NCI-H2171 (cell line): ENCODE data around the gene LTC4S.
"Not testable (repeated sequence)": the region's sequence is repeated elsewhere in the genome, so short reads cannot be mapped to it uniquely, and the experiment has no call there.

Source experiments
- DNase-seq: peaks from one replicate; lab custom pipeline; 2025; lab: John Stamatoyannopoulos, UW

Gene LTC4S

DNA sequence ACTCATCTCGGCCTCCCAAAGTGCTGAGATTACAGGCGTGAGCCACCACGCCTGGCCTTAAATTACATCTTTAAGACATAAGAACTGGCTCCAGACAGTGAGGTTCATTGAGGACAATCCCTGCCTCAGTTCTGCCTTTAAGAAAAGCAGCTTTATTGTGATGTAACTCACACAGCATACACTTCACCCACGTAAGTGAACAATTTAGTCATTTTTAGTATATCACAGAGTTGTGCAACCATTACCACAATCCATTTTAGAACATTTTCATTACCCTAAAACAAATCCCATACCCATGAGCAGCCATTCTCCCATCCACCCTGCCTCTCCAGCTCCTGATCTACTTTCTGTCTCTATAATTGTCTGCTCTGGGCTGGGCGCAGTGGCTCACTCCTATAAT is 24.0 kb upstream of the LTC4S start:
- DNase-seq = no peak

DNA sequence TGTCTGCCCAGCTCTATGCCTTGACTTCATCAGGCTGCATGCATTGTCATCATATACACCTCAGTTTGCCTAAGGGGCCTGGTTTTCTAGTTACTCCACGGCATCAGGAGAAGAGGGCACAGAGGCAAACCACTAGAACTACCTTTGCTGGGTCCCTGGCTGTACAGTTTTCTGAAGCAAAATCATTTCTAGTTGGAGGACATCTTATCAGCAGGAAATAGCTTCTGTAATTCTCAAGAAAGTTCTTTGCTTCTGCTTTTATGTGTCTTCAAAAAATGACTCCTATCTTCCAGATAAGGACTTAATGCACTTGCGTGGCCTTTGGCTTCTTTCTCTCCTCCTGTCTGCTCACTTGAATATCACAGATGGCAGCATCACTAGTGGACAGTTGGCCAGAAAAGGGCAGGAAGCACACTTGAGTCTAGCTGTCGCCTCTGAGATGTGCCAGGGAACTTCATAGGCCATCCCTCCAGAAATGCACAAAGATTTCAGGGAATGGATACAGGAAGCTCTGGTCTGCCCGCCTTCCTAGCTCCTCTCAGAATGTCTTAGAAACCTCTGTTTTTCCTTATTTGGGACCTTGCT is 22.4 kb upstream of the LTC4S start:
- no peak for DNase-seq

DNA sequence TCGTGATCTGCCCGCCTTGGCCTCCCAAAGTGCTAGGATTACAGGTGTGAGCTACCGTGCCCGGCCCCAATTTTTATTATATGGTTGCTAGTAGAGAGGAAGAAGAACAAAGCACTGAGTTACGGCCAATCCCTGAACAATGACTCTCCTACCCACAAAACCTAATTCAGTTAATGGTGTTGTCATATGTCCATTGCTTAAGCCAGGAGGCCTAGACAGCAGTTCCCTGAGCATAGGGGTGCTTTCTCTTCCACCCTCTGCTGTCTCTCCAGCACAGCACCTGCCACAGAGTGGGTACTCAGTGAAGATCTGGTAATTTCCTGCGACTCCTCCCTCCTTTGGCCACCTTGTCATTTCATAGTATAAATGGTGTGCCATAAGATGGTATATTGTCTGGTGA is 21.4 kb upstream of the LTC4S start:
- DNase-seq = no peak

DNA sequence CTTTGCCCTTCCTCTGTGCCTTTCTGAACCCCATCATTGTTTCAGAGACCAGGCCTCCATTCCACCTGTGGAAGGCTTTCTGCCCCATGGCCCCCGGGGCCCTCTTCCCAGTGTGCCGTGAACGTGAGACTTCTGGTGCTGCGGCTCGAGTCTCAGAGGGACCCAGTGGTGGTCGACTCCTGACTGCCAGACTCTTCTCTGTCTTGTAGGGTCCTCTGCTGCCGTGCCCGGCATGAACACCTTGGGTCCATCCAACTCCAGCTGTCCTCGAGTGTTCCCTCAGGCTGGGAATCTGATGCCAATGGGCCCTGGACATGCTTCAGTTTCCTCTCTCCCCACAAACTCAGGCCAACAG is 20.1 kb upstream of the LTC4S start:
- no peak for DNase-seq

DNA sequence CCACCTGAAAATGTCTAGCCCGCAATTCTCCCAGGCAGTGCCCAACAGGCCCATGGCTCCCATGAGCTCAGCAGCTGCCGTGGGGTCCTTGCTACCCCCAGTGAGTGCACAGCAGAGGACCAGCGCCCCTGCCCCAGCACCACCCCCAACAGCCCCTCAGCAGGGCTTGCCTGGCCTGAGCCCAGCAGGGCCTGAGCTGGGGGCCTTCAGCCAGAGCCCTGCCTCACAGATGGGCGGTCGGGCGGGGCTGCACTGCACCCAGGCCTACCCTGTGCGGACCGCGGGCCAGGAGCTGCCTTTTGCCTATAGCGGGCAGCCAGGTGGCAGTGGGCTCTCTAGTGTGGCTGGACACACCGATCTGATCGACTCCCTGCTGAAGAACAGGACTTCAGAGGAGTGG is 19.3 kb upstream of the LTC4S start:
- DNase-seq = no peak

DNA sequence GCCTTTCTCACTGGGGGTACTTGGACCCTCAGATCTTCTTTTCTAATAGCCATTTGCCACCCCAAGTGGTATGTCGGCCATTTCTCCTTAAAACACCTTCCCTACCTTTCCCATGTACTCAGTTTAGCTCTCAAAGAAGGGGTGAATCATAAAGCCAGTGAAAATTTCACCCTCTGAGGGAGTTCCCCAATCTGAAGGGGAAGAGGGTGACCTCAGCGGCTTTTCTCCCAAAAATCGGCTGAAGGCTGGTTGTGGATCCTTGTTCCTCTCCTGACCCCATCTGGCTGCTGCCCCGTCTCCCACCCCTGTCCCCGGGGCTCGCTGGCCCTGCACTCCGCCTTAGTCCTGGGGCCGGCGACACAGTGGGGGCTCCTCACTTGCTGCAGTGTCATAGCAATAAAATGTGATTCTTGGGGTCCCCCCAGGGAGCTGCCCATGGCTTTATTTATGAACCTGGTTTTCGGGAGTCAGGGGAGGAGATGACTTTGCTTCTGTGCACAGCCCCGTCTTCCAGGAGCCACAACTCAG is 17.3 kb upstream of the LTC4S start:
- DNase-seq = no peak

DNA sequence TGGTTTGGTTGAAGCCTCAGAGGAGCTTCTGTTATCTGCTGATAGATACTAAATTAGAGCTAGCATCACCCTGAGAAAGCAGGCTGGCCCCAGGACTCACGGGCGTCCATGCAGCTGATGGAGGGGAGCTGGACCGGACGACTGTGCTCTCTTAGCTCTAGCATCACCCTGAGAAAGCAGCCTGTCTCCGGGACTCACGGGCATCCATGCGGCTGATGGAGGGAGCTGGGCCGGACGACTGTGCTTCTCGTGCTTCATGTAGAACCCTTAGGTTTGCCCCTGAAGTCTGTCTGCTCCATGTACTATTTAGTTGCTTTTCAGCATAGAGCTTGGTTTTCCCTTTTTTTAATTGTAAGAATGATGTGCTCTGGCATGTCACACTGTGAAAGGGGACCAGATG is 16.3 kb upstream of the LTC4S start:
- DNase-seq = no peak

DNA sequence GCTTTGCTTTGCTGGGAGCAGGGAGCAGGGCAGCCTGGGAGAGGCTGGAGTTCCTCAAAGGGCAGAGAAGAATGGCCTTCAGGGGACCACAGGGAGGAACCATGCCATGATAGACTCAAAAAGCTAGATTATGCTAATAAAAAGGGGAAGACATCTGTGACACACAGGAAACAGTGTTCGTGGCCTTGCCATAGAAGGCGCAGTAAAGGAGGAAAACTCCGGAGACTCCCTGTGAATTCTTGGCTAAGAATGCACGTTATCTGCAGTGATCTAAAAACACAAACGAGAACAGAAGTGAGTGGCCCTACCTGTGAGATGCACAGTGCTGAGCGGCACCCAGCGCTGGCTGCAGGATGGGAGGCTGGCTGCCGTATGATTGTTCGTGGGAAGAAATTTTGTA is 15.9 kb upstream of the LTC4S start:
- no peak for DNase-seq

DNA sequence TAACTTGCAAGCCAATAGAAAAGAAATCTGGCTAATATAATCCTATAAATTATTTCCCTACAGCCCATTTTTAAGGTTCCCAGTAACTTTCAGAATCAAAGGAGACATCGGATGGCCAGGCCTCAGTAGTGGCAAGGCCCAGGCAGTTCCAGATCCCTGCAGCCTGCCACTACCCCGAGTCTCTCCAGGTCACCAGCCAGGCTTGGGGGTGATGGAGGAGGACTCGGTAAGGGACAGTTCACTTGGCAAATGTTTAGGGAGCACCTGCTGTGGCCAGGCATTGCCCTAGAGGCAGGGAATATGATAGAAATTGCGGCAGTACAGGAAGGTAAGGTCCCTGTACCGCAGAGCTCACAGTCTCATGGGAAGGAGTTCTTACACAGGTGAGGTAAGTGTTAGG is 15.2 kb upstream of the LTC4S start:
- no peak for DNase-seq

DNA sequence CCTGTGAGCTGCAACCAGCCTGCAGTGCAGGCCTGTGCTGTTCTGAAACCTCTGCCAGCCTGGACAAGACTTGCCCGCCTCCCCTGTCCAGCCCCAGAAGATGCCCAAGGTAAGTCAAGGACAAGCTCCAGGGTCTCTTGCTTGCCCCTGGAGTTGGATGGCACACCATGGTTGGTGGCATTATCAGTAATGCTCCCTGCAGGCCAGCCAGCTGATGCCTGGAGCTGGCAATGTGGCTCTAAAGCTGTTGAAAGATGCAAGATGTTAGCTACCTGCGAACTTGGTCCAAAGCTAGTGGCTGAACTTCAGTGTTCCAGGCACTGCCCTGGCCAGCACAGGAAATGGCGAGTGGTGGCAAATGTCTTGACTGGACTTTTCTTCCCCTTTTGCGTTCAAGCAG is 14.0 kb upstream of the LTC4S start:
- DNase-seq = no peak

DNA sequence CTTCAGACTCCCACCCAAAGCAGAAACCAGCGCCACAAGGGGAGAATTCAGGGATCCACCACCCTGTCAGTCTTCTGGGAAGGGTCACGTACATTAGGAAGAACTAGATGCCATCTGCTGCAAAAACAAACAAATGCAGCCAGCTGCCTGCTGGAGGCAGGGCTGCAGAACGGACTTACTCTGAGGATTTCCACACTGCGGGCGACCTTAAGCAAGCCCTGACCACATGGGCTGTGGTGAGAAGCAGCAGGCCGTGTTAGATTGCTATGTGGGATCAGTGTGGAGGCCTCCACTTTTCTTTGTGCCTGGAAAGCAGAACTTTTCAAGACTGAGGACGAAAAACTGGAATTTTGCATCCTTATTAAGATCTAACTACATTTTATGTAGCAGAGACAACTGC is 13.4 kb upstream of the LTC4S start:
- no peak for DNase-seq

DNA sequence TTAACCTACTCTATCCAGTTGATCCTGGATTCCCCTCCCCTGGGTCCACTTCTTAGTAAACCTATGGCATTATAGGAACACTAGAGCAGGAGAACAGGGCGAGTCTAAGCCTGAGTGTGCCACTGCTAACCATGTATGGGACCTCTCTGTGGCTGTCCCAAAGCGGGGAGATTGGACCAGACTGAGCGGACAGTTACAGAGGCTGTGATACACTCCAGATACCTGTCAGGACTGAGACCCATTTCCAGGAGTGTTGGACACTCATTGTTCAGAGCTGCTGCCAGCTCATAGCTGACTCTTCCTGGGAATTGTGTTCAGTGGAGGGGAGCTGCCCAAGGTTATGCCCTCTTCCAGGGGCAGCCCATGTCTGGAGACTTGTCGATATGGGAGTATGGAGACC is 11.9 kb upstream of the LTC4S start:
- no peak for DNase-seq

DNA sequence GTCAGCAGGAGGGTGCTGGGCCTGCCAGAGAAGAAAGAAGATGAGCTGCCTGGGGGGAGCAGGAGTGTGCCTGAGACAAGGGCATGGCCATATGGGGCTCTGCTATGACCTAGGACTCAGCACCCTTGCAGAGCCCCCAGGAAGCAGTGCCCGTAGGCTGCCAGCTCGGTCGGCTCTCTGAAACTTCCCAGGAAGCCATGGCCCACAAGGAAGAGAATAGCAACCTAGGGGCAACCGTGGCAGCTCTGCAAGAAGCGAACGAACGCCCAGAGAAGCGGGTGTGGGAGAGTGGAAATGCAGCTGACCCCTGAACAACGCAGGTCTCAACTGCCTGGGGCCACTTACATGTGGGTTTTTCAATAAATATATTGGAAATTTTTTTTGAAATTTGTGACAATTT is 10.7 kb upstream of the LTC4S start:
- DNase-seq = no peak

DNA sequence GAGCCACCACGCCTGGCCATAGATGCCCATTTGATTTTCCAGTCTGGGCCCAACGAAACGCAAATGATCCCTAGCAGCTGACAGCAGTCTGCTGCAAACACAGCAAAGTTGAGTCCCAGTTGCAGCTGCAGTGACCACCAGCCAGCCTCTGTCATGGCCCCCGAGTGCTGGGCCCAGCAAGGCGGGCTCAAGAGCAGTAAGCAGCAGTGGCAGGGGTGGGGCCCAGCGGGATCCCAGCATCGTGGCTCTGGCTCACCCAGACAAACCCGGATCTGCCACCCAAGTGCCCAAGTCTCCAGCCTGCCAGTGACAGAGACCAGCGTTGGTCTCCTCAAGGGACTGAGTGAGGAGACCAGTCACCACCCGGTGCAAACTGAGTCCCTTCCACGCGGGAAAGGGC is 6.9 kb upstream of the LTC4S start:
- DNase-seq = no peak

DNA sequence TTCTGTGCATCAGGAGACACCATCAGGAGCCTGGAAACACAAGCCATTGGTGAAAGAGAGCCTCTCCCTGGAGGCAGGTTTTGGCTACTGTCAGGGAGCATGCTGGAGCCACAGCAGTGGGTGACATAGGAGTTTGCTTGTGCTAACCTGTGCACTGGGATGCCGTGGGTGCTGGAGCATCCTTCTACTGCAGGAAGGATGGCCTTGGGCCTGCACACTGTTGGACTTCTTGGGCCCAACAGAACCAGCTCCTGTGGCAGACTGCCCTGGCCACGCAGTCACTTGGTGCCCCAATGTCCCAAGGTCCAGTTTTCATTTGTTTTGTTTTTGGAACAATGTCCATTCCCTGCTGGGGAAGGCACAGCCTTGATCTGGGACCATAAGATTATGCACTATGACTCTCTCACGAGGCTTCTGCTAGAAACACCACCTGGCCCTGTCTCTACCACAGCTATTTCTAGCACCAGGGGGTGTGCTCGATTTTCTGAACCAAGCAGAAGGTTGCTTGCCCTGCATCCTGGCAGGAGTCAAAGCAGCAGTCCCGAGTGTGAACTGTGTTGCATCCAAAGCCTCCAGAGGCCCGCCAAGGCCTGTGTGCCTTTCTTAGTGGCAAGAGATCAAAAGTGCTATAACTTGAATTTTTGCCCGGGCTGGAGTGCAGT is 5.5 kb upstream of the LTC4S start:
- no peak for DNase-seq

DNA sequence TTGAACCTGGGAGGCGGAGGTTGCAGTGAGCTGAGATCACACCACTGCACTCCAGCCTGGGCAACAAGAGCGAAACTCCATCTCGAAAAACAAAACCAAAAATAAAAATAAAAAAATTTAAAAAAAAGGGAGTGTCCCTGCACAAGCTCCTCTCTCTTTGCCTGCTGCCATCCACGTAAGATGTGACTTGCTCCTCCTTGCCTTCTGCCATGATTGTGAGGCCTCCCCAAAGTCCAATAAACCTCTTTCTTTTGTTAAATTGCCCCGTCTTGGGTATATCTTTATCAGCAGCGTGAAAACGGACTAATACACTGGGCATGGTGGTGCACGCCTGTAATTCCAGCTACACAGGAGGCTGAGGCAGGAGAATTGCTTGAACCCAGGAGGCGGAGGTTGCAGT is 4.5 kb upstream of the LTC4S start:
- not testable (repeated sequence) for DNase-seq

DNA sequence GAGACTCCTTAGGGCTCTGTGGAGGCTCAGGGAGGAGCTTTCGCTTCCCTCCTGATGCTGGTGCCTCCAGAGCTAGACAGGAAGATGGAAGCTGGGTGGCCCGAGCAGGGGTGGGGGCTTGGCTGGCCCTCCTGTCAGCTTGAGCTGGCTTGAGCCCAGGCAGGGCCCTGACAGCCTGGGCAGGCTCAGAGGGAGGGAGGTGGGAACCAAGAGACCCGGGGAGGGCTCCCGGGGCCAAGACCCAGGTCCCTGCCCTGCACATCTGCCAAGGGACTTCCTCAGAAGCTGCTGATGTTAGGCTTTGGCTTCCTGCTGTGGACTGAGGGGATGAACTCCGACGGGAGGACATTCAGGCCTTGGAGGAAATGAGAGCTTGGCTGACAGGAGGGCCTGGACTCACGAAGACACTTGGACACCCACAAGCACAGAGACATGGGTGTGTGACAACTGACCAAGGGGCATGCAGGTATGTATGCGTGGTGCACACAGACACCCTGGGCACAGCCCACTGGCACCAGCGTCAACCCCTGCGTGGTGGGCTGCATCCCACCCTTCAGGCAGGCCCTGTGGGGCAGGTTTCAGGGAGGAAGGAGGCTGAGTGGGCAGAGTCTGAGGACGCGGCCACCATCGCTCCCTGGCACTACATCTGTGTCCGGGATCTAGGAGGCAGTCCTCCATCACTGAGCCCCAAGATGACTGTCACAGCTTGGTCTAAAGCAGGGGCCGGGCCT is 1.7 kb upstream of the LTC4S start:
- DNase-seq = no peak

DNA sequence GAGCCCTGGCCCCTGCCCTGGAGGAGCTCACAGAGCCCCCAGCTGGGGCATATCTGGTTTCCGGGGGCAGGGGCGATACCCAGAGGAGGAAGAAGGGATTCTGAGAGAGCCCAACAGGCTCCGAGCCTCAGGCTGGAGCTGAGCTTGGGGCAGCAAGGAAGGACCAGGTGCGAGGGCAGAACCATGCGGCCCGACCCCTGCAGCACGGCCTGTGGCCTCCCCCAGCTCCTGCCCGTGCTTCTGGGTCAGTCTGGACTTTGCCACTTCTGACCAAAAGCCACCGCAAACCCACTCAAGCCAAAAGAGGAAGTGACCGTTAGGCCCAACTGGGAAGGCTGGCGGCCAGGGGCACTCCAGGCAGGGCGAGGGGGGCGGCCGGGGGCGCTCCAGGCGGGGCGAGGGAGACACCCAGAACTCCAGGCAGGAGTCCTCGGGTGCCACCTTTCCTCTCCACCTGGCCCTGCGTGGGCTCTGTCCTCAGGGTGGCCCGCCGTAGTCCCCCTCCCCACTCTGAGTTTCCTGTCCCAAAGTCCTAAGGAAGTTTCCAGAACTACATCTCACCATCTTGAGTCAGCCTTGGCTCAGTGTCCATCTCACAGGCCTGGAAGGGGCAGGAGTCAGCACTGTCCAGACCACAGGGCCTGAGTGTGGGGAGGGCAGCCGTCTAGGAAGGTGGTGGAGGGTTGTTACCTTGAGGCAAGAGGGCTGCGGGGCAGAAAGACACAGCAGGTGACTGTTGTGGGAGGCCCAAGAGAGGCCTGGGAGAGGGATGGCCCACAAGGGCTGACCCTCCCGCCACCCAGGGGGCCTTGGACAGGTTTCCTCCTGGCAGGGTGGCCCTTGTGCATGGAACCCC is 946 bp upstream of the LTC4S start:
- DNase-seq = no peak

DNA sequence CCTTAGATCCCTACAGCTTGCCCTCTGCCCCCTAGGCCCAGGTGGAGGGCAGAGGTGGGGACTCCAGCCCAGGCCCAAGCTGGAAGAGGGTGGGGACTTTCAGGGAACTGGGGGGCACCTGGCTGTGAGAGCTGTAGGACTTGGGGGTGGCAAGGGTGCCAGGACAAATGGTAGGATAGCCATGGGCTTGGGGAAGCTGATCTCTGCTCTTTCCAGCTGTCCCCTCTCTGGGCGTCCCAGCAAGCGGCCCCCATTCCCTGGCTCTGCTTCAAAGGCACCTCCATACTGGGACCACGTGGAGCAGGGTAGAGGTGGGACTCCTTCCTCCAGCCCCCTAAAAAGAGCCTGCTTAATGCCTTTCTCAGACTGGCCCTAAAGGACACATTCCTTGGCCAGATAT is 385 bp downstream of the LTC4S start:
- DNase-seq = no peak

DNA sequence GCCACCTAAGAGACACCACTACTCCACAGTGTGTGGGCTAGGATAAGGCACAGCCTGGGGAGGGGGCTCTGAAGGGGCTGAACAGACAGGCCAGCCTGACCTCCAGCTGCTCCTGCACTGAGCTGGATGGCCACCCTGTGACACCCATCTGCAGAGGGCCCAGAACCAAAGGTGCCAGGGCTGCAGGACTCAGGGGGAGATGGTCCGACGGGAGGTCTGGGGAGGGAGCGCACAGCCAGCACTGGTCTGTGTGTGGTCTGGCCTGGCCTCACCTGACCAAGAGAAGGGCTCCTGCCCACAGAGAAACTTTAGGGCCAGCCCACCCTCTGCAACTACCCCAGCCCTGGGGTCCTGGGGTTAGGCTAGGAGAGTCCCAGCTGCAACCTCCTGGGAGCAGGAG is 789 bp downstream of the LTC4S start:
- DNase-seq = no peak

DNA sequence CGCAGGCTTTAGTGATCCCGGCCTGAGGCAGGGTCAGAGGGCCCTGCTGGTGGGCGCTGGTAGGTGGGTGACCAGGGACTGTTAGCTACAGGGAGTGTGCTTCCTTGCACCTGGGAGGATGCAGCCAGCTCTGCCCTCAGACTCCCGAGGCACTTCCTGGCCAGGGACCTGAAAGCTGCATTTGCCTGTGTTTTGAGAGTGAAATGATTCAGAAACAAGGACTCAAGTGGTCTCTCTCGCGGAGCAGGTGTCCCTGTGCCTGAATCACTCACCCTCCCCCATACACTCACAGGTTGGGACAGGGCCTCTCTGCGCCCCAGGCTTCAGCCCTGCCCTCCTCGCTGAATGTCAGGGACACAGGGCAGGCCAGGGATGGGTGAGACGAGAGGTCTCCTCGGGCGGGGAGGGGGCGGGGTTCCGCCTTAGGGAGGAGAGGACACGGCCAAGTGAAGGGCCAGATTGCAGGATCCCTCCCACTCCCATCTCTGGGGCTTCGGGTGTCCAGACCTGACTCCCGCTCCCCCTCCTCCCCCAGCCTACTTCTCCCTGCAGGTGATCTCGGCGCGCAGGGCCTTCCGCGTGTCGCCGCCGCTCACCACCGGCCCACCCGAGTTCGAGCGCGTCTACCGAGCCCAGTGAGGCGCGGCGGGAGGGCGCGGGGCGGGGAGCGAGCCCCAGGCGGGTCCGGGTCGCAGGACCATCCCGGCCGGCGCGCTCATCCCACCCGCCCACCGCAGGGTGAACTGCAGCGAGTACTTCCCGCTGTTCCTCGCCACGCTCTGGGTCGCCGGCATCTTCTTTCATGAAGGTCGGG is 1.5 kb downstream of the LTC4S start:
- no peak for DNase-seq
